ENCODE data around the gene C12orf60.
"Not testable (repeated sequence)": the region's sequence is repeated elsewhere in the genome, so short reads cannot be mapped to it uniquely, and the experiment has no call there.

Gene C12orf60

GRCh38 chr12:14803011-14803829 lies at the start of gene C12orf60, which contains the start of gene WBP11:
TSS of gene C12orf60 (plus strand) at chr12:14803670. CDS start at chr12:14822936, 19,266 bp downstream.
TSS of gene WBP11 (minus strand) at chr12:14803478. CDS start at chr12:14801383, 2,095 bp downstream.
- H3K27ac Mint-ChIP-seq, result no peak within 1 kb of the TSS
- no peak within 1 kb of the TSS for H3K4me3 Mint-ChIP-seq
- DNase-seq, result peak; percentile 84

GRCh38 chr12:14756334-14757143 lies 46.9 kb upstream of the C12orf60 start:
- DNase-seq, result no peak
- Mint-ChIP-seq H3K27ac (no peak overlapping the region), H3K27me3 (no peaks in the 10 kb centered on the region), H3K4me1 (ENCODE audit: low read depth) (peaks cover 14% of the 10 kb centered on the region), H3K4me3 (no peak overlapping the region), H3K9me3 (peaks cover 18% of the 10 kb centered on the region), H3K36me3 (ENCODE audit: low read depth) (peaks cover 25% of the 10 kb centered on the region)

More at GRCh38 chr12:14803011-14803829, at the start of gene C12orf60, which contains the start of gene WBP11:
- no peaks in the 10 kb centered on the region for H3K9me3 Mint-ChIP-seq
- peaks cover 35% of the 10 kb centered on the region for H3K4me1 Mint-ChIP-seq (ENCODE audit: low read depth)
- H3K27me3 Mint-ChIP-seq, result no peaks in the 10 kb centered on the region
- peaks cover 18% of the 10 kb centered on the region for H3K36me3 Mint-ChIP-seq (ENCODE audit: low read depth)

- not testable (repeated sequence) for DNase-seq, H3K27me3 Mint-ChIP-seq, H3K4me3 Mint-ChIP-seq, H3K27ac Mint-ChIP-seq
- Mint-ChIP-seq H3K4me1 (ENCODE audit: low read depth) (peaks cover 17% of the 10 kb centered on the region), H3K36me3 (ENCODE audit: low read depth) (peaks cover 45% of the 10 kb centered on the region), H3K9me3 (peaks cover 20% of the 10 kb centered on the region)
Observed at GRCh38 chr12:14759711-14760280, 43.7 kb upstream of the C12orf60 start.

GRCh38 chr12:14765398-14765797 lies 38.1 kb upstream of the C12orf60 start:
- peaks cover 30% of the 10 kb centered on the region for H3K9me3 Mint-ChIP-seq
- H3K4me1 Mint-ChIP-seq (ENCODE audit: low read depth), result peaks cover 32% of the 10 kb centered on the region
- no peaks in the 10 kb centered on the region for H3K27me3 Mint-ChIP-seq
- H3K4me3 Mint-ChIP-seq, result no peak overlapping the region
- peaks cover 86% of the 10 kb centered on the region for H3K36me3 Mint-ChIP-seq (ENCODE audit: low read depth)
- DNase-seq, result no peak
- no peak overlapping the region for H3K27ac Mint-ChIP-seq

- Mint-ChIP-seq H3K4me1 (ENCODE audit: low read depth) (peaks cover 34% of the 10 kb centered on the region), H3K9me3 (peaks cover 25% of the 10 kb centered on the region), H3K36me3 (ENCODE audit: low read depth) (peaks cover 86% of the 10 kb centered on the region)
- not testable (repeated sequence) for H3K27ac Mint-ChIP-seq, H3K4me3 Mint-ChIP-seq, H3K27me3 Mint-ChIP-seq, DNase-seq
Observed at GRCh38 chr12:14766020-14766419, 37.5 kb upstream of the C12orf60 start.

- no peaks in the 10 kb centered on the region for H3K27me3 Mint-ChIP-seq
- peaks cover 79% of the 10 kb centered on the region for H3K36me3 Mint-ChIP-seq (ENCODE audit: low read depth)
- peak overlapping the region; percentile 2 for H3K27ac Mint-ChIP-seq
- DNase-seq, result no peak
- H3K4me3 Mint-ChIP-seq, result peak overlapping the region; percentile 42
- H3K4me1 Mint-ChIP-seq (ENCODE audit: low read depth), result peaks cover 39% of the 10 kb centered on the region
- peaks cover 20% of the 10 kb centered on the region for H3K9me3 Mint-ChIP-seq
Observed at GRCh38 chr12:14766649-14767215, 36.7 kb upstream of the C12orf60 start.

- peaks cover 41% of the 10 kb centered on the region for H3K4me1 Mint-ChIP-seq (ENCODE audit: low read depth)
- H3K27ac Mint-ChIP-seq, result peak overlapping the region; percentile 2
- H3K4me3 Mint-ChIP-seq, result peak overlapping the region; percentile 7
- no peaks in the 10 kb centered on the region for H3K27me3 Mint-ChIP-seq
- no peak for DNase-seq
- peaks cover 70% of the 10 kb centered on the region for H3K36me3 Mint-ChIP-seq (ENCODE audit: low read depth)
- H3K9me3 Mint-ChIP-seq, result peaks cover 19% of the 10 kb centered on the region
Observed at GRCh38 chr12:14767617-14768016, 35.9 kb upstream of the C12orf60 start.

- Mint-ChIP-seq H3K27me3 (no peaks in the 10 kb centered on the region), H3K9me3 (peaks cover 19% of the 10 kb centered on the region), H3K36me3 (ENCODE audit: low read depth) (peaks cover 62% of the 10 kb centered on the region), H3K4me1 (ENCODE audit: low read depth) (peaks cover 52% of the 10 kb centered on the region), H3K4me3 (peak overlapping the region; percentile 97), H3K27ac (peak overlapping the region; percentile 99)
- DNase-seq, result peak; percentile 63
Observed at GRCh38 chr12:14768823-14769405, 34.6 kb upstream of the C12orf60 start.

- DNase-seq, result no peak
- H3K27me3 Mint-ChIP-seq, result no peaks in the 10 kb centered on the region
- peak overlapping the region; percentile 97 for H3K4me3 Mint-ChIP-seq
- H3K27ac Mint-ChIP-seq, result peak overlapping the region; percentile 99
- peaks cover 56% of the 10 kb centered on the region for H3K4me1 Mint-ChIP-seq (ENCODE audit: low read depth)
- peaks cover 19% of the 10 kb centered on the region for H3K9me3 Mint-ChIP-seq
- peaks cover 66% of the 10 kb centered on the region for H3K36me3 Mint-ChIP-seq (ENCODE audit: low read depth)
Observed at GRCh38 chr12:14769466-14769968, 34.0 kb upstream of the C12orf60 start.

GRCh38 chr12:14769969-14770495 lies 33.4 kb upstream of the C12orf60 start:
- Mint-ChIP-seq H3K4me1 (ENCODE audit: low read depth) (peaks cover 61% of the 10 kb centered on the region), H3K27ac (peak overlapping the region; percentile 99), H3K9me3 (peaks cover 18% of the 10 kb centered on the region), H3K27me3 (no peaks in the 10 kb centered on the region), H3K4me3 (peak overlapping the region; percentile 97), H3K36me3 (ENCODE audit: low read depth) (peaks cover 67% of the 10 kb centered on the region)
- peak; percentile 92 for DNase-seq

- Mint-ChIP-seq H3K36me3 (ENCODE audit: low read depth) (peaks cover 63% of the 10 kb centered on the region), H3K4me3 (peak overlapping the region; percentile 97), H3K9me3 (peaks cover 10% of the 10 kb centered on the region), H3K27me3 (no peaks in the 10 kb centered on the region), H3K27ac (peak overlapping the region; percentile 99), H3K4me1 (ENCODE audit: low read depth) (peaks cover 67% of the 10 kb centered on the region)
- peak; percentile 93 for DNase-seq
Observed at GRCh38 chr12:14770496-14771461, 32.7 kb upstream of the C12orf60 start.

GRCh38 chr12:14771651-14772137 lies 31.8 kb upstream of the C12orf60 start:
- Mint-ChIP-seq H3K27ac (peak overlapping the region; percentile 93), H3K9me3 (peaks cover 4% of the 10 kb centered on the region), H3K36me3 (ENCODE audit: low read depth) (peaks cover 55% of the 10 kb centered on the region), H3K27me3 (no peaks in the 10 kb centered on the region), H3K4me3 (peak overlapping the region; percentile 97), H3K4me1 (ENCODE audit: low read depth) (peaks cover 71% of the 10 kb centered on the region)
- DNase-seq, result peak; percentile 45
